Measurements from ENCODE around the gene CBARP.

Gene CBARP

DNA sequence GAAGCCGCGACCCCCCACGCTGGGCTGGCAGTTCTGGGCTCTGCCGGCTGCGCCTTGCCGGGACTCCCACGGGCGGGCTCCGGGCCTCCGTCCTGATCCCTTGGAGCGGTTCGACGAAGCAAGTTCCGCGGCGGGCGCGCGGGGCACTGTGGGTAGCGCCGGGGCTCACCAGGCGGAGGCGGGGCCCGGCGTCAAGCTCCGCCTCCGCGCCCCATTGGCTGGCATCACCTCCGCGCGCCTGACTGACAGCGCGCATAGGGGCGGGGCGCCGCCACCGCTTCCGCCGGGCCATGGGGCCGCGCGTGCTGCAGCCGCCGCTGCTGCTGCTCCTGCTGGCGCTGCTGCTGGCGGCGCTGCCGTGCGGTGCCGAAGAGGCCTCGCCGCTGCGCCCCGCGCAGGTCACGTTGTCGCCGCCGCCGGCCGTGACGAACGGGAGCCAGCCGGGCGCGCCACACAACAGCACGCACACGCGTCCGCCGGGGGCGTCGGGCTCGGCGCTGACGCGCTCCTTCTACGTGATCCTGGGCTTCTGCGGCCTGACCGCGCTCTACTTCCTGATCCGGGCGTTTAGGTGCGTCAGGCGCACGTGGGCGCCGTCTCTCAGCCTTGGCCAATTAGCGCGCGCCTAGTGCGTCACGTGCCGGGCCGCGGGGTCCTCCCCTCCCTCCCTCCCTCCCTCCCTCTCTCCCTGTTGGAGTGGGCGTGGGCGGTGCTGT is 37.6 kb upstream of the CBARP start, which contains the start of gene FAM174C:
Gene FAM174C, plus strand, starts transcription at position 271 of the 716 bp plus-strand sequence. Its CDS starts 20 bp downstream, at position 291.
- peak within 1 kb of the TSS; percentile 69 for H3K4me3 ChIP-seq (ENCODE audit: low read depth, low read length)

DNA sequence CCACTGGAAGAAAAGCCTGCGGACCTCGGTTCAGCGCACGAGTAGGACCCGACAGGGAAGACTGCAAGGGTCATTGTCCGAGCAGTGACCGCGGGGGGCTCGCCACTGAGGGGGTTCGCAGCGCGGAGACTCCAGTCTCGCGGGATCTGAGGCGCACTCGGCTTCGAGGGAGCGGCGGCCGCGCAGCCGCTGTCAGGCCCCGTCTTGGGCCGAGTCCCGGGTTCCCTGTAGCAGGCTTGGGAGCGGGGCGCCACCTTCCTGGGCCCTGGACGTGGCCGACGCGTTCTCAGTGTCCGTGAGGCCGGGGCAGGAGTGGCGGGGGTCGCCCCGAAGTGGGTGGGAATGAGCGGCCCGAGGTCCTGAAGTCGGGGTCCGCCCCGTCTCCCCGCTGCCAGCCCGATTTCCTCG is 37.1 kb upstream of the CBARP start:
- H3K4me3 ChIP-seq (ENCODE audit: low read depth, low read length), result peak overlapping the region; percentile 69

DNA sequence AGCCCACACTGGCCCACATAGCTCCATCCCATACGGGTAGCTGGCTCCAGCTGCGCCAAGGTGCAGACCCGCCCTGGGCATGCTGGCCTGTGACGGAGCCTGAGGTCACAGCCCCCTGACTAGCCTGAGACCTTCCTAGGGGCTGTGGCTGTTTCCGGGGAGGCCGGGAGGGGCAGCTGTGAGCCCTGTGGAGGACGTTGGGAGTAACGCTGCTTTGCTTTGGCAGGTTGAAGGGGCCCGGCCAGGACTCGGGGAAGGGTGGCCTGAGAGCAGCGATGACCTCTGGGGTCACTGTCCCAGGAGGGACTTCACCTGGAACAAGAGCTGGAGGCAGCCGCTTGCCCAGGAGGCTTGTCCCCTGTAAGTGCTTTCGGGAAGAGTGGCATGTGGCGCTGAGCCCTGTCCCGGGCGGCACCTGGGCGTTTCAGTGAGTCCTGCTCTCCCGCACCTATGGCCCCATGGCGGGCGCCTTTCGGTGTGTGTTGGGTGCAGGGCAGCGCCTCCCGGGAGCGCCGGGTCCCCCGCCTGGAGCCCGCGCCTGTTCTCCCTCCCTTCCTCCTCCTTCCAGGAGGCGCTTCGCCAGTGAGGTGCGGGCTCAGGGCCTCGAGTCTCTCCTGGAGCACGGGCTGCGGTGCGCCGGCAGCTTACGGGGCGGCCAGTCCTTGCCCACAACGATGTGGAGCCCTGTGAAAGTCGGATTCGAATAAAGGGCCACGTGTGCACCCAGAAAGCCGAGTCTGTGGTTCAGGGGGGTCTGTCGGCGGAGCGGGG is 36.5 kb upstream of the CBARP start:
- no peak overlapping the region for H3K4me3 ChIP-seq (ENCODE audit: low read depth, low read length)

DNA sequence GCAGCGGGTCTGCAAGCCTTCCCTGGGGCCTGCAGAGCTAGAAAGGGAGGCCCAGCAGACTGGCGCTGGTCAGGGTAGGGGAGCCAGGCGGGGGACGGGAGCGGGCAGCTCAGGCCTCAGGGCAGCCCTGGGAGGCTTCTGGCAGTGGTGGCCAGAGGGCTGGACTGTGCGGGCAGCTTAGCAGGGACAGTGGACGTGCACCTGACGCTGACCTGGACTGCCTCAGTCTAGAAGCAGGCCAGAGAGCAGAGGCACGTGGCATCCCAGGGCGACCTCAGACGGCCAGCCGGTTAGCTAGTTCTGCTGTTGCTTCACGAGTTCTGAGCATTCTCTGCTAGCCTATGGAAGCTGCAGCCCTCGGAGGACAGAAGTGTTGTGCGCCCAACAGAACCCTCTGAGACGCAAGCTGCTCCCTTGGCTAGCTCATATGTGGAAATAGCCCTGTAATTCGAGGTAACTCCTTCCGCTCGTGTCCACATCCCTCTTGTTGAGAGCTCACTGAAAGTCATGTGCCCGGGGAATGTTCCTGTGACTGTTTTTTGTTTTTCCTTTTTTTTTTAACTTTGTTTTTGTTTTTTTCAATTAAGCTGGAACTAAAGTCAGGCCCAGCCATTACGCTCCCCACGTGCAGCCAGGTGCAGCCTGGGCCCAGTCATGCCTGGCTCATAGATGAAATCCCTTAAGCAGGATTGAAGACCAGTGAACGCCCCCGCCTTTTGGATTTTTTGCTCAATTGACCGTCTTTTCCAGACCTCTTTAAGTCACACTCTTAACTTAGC is 35.6 kb upstream of the CBARP start:
- no peak overlapping the region for H3K4me3 ChIP-seq (ENCODE audit: low read depth, low read length)

DNA sequence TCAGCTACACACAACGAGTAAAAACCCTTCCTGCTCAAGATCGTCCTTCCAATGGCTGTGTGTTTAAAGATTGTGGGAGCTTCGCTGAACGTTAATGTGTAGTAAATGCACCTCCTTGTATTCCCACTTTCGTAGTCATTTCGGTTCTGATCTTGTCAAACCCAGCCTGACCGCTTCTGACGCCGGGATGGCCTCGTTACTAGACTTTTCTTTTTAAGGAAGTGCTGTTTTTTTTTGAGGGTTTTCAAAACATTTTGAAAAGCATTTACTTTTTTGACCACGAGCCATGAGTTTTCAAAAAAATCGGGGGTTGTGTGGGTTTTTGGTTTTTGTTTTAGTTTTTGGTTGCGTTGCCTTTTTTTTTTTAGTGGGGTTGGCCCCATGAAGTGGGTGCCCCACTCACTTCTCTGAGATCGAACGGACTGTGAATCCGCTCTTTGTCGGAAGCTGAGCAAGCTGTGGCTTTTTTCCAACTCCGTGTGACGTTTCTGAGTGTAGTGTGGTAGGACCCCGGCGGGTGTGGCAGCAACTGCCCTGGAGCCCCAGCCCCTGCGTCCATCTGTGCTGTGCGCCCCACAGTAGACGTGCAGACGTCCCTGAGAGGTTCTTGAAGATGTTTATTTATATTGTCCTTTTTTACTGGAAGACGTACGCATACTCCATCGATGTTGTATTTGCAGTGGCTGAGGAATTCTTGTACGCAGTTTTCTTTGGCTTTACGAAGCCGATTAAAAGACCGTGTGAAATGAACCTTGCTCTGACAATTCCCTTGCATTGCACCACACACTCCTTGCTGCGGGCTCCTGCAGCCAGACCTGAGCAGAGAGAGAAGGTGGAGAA is 34.8 kb upstream of the CBARP start:
- H3K4me3 ChIP-seq (ENCODE audit: low read depth, low read length), result no peak overlapping the region

DNA sequence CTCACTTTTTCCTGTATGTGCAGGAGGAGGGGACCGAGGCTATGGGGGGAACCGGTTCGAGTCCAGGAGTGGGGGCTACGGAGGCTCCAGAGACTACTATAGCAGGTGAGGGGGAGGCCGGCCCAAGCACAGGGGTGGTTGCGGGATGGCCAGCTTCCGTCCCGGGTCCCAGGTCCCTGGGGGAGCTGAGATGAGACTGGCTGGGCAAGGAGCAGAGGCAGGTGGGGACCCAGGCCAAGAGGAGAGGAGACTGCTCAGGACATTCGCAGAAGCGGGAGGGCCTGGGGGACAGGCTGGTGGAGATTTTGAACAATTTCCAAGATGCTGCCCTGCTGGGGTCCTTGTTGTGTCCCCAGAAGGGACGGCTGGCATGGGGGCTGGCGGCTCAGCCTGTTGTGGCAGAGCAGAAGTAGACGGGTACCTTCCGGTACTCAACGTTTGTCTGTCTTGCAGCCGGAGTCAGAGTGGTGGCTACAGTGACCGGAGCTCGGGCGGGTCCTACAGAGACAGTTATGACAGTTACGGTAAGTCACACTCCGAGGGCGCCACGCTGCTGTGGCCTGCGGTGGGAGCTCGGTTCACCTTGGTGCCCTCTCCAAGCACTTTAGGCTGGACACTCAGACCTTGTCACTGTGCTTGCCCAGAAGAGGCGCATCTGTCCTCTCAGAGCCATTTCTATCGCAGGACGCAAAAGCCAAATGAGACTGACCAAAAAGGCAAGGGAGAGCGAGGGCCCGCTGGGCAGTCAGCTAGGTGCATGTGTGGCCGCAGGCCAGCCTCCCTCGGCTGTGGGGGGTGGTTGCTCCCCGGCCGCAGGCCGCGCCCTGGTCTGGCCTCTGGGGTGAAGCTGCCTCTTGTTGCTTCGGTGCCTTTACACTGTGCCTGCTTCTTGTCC is 34.0 kb upstream of the CBARP start:
- H3K4me3 ChIP-seq (ENCODE audit: low read depth, low read length), result no peak overlapping the region

DNA sequence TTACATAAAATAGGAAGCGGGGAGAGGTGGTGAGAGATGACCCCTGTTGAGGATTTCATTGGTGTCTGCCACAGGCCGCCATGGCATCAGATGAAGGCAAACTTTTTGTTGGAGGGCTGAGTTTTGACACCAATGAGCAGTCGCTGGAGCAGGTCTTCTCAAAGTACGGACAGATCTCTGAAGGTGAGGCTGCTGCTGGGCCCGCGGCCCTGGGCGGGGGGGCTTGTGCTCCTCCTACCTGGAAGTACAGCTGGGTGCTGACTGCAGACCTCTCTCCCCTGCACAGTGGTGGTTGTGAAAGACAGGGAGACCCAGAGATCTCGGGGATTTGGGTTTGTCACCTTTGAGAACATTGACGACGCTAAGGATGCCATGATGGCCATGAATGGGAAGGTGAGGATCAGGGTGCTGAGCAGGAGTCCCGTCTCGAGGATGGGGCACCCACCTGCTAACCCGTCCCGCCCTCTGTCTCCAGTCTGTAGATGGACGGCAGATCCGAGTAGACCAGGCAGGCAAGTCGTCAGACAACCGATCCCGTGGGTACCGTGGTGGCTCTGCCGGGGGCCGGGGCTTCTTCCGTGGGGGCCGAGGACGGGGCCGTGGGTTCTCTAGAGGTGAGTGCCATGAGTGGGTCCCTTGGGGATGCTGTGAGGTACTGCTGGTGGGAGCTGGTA is 33.2 kb upstream of the CBARP start:
- no peak overlapping the region for H3K4me3 ChIP-seq (ENCODE audit: low read depth, low read length)

DNA sequence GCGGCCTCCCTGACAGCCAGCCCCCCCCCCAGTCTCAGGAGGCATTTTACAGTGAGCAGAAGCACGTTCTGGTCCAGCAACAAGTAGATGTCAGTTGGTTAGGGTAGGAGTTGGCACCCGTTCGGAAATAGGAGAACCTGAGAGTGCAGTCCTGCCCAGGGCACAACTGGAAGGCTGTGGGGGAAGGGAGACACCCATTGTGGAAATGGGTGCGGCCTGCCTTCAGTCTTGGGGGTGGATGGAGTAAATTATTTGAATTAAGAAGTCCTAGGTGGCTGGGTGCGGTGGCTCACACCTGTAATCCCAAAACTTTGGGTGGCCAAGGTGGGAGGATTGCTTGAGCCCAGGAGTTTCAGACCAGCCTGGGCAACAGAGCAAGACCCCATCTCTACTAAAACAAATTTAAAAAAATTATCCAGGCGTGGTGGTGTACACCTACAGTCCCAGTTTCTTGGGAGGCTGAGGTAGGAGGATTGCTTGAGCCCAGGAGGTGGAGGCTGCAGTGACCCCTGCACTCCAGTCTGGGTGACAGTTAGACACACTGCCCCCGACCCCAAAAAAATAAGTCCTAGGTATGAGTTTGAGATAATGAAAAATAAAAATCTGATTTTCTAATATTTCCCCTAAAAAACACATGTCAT is 32.5 kb upstream of the CBARP start:
- peak overlapping the region; percentile 60 for H3K4me3 ChIP-seq (ENCODE audit: low read depth, low read length)

DNA sequence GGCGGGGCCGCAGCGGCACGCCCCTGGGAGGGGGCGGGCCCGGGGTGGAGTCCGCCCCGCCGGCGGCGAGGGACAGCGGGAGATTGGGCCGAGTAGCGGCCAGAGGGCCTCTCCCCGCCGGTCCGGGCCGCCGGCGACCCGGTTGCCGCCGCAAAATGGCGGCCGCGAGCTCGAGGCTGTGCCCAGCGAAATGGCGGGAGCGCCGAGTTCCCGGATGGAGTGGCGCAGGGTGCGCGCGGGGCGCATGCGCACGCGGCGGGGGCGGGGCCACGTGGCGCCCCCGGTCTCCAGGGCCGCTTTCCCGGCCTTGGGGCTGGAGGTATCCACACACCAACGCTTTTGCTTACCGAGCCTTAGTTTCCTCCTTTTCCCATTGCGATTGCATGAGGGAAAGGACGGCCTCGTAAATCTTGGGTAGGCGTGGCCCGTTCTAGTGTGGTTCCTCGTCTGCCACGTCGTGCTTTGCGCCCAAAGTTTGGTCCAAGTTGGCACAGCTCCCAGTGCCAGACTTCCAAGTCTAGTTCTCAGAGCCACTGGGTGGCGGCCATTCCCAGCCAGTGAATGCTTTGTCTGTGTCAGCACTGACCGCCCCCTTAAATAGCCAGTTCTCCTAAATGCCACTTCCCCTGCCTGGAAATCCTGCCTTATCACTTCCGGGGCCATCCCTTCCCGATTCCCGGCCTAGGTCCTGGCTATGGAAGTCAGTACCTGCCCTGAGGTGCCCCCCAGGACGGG is 31.8 kb upstream of the CBARP start:
- peak overlapping the region; percentile 60 for H3K4me3 ChIP-seq (ENCODE audit: low read depth, low read length)

DNA sequence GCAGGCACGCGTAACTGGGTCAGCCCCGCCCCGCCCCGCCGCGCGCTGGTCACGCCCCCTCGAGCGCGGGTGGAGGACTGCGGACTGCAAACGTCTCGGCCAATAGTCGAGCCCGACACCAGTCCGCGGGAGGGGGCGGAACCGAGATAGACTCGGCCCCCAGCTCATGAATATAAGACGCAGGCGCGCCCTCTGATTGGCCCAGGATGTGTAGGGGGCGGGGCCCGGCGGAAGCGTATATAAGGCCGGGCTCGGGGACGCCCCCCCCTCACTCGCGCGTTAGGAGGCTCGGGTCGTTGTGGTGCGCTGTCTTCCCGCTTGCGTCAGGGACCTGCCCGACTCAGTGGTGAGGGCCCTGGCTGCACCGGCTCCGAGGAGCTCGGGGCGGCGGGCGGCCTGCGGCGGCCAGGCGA is 31.3 kb upstream of the CBARP start, which contains the start of gene CIRBP:
Gene CIRBP, plus strand, starts transcription at position 268 of the 413 bp plus-strand sequence. CDS start 1,602 bp downstream, outside the sequence.
- peak within 1 kb of the TSS; percentile 60 for H3K4me3 ChIP-seq (ENCODE audit: low read depth, low read length)

DNA sequence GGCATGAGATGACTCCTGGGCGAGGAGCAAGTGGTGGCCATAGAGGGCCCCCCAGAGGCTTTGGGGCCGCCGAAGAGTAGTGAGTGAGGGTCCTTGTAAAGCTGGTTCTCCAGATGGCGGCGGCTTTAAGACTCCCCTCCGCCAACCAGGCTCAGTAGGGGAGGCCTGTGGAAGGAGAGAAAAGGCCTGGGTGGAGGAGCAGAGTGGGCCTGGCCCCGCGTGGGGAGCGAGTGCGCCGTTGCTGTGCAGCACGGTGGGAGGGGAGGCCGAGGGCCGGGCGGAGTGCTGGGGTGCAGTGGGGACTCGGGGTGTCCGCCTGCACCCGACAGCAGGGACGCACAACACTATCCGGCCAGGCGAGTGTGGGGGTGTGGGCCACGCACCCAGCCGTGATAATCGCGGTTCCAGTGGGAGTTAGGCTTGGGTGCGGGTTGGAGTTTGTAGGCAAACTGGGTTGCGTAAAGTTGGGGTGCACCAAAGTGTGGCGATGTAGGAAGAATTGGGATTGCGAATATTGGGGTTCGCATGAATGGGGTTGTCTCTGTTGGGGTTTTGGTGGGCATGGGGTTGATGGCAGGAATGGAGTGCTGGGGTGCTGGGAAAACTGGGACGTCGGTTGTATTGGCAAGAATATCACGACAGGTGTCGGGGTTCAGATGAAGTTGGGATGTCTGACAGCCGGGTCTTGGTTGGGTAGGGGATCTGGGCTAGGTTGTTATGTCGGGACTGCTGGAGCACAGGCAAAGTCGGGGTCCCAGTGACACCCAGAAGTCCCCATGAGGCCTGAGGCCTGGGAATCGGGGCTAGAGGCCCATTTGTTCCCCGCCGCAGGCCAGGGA is 30.6 kb upstream of the CBARP start:
- H3K4me3 ChIP-seq (ENCODE audit: low read depth, low read length), result no peak overlapping the region

DNA sequence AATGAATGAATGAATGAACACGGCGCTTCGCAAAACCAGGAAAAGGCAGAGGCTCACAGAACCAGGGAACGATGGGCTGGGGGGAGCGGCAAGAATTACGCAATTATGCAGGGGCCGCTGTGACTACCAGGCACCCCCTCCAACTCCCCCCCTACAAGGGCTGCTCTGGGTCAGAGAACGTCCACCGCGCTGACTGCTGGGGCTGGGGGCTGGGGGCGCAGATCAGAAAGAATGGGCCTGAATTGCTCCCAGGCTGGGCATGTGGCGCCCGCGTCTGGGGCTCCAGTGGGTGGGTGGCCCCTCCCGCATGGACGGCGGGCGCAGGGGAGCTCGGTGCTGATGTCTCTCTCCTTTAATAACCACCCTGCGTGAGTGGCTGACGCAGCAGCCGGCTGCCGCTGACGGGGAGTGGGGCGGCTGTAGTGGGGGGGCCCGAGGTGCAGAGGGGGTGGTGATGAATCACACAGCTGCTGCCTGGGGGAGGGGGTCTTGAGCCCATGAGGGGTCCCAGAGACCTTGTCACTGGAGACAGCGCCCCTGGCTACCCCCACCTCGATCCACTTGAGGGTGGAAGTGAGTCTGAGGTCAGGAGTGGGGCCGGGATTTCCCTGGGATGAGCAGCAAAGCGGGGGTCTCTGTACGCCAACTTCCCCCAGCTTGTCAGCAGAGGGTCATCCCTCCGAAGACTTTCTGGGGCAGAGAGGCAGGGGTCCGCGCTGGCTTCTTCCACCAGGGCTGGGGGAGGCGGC is 29.8 kb upstream of the CBARP start:
- H3K4me3 ChIP-seq (ENCODE audit: low read depth, low read length), result peak overlapping the region; percentile 33

DNA sequence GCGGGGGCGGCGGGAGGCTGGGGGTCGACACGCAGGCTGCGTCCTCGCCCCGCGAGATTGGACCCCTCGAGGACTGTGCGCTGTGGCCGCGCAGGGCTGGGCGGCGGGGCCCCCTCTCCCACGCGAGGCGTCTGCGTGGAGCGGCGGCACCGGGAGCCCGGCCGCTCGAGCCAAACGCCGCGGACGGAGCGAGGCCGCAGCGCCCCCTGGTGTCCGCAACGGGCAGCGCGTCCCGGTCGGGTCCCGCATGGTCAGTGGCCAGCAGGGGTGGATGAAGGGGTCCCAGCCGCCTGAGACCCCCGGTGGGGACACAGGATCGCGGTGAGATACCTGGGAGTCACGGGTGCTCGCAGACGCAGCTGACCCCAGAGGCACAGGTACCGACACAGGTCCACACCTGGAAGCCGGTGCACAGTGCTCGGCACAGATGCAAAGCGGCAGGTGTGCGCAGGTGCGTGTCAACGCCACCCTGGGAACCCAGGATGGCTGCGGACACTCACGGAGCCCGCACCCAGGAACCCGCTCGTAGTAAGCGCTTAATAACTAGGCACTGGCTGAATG is 29.2 kb upstream of the CBARP start:
- H3K4me3 ChIP-seq (ENCODE audit: low read depth, low read length), result peak overlapping the region; percentile 33

DNA sequence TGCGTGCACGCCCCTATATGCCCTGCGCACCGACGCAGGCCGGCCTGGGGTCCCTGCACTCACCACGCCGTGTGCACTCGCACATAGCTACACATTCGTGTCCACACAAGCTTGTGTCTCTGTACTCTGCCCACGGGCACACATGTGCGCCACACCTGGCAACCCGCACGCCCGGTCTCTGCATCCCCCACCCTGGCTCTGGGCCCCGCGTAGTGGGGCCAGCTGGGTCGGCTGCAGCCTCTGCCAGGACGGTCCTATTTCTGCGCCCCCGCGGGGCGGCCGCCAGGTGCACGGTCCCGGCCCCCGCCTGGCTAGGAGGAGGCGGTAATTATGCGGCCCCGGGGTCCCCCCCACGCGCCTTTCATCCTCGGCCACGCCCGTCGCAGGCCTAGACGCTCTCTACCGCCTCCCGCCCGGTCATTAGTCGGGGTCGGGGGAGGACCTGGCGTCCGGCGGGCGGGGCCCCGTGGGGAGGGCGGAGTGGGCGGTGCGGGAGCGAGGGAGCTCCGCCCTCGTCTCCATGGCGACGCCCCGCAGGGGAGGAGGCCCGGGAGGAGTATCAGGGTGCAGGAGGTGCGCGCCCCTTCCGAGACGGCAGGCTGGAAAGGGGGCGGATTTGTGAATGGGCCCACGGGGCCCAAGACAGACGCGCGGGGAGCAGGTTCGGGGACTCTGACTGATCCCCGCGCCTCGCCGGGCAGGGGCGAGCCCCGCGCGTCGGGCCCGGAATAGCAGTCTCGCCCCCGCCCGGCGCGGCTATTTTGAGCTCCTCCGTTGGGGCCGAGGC is 28.5 kb upstream of the CBARP start:
- peak overlapping the region; percentile 33 for H3K4me3 ChIP-seq (ENCODE audit: low read depth, low read length)

DNA sequence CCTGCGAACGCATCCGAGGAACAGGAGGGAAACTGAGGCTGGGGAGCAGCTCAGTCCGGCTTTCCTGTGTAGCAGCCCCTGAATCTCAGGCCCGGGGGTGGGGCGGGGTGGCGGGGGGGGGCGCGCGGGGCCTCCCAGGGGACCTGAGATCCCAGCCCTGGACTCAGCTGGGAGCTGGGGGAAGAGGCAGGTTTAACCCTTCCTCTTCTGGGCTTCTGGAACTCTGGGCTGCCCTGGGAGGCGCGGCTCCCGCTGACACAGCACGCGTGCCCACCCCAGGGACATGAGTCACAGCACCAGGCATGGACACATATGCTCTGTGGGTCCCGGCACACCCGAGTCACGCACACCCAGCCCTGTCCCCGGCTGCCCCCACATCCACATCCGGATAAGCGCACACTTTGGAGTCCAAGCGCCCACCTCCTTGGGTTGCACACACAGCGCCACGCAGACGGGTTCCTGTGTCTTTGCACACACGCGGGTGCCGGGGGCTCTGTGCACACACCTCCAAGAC is 27.9 kb upstream of the CBARP start:
- peak overlapping the region; percentile 21 for H3K4me3 ChIP-seq (ENCODE audit: low read depth, low read length)
